GM12878 (cell line): ENCODE data around the gene DLST. TPM values are rescaled to one million over a fixed set of nuclear protein-coding genes. Genes with fewer than 3 reads are reported as not detected.

Experiments used
- ATAC-seq: fragments of 200-7000 bp; cut with Tn5 transposase; 3 replicates; pipeline ENCODE4 v1.9.1; 2020; ENCODE audit warnings: mild to moderate bottlenecking, moderate library complexity
- BruUV-seq: library from RNA; stranded (reverse); fragments of 400-500 nt; replicated peaks from 2 replicates; lab custom pipeline; 2021; lab: Mats Ljungman, UMichigan
- CTCF ChIA-PET: fragments of 300-600 bp; sonication (Branson Sonifier 250); formaldehyde crosslinking; extraction: SDS; loops from one replicate; lab custom pipeline; 2021; ENCODE audit warnings: inconsistent platforms; lab: Yijun Ruan, JAX
- POLR2A ChIA-PET: fragments of 350-600 bp; formaldehyde crosslinking; extraction: SDS; loops from one replicate; lab custom pipeline; 2021; ENCODE audit warnings: inconsistent platforms; lab: Charles Lee
- RAD21 ChIA-PET: fragments of 300-600 bp; sonication (Branson Sonifier 250); formaldehyde crosslinking; loops from one replicate; lab custom pipeline; 2023; ENCODE audit warnings: antibody characterized with exemption; ENCODE audit not compliant: unreplicated experiment; lab: Charles Lee
- SMC1A ChIA-PET: fragments of 300-600 bp; sonication (Branson Sonifier 250); formaldehyde crosslinking; loops from one replicate; lab custom pipeline; 2023; ENCODE audit not compliant: unreplicated experiment, uncharacterized antibody; lab: Charles Lee
- DNase-seq: peaks from one replicate; pipeline ENCODE4 v3.0.0-alpha.2; 2011; ENCODE audit warnings: low read depth, low spot score
- FAIRE-seq: peaks from 3 replicates; lab custom pipeline; 2011; peaks lifted over from hg19 to GRCh38; lab: Jason Lieb, UNC
- H2AFZ ChIP-seq: 2 replicates; pipeline ENCODE4 v1.6.0; 2011; ENCODE audit warnings: low read depth, low read length, control low read depth; ENCODE audit not compliant: control insufficient read depth
- H3K27ac ChIP-seq: 2 replicates; pipeline ENCODE4 v1.5.1; 2011; ENCODE audit warnings: control low read depth; ENCODE audit not compliant: control insufficient read depth, insufficient read depth
- H3K27me3 ChIP-seq, 2 experiments: replicated peaks in 1 of 2; 2 replicates each; pipeline versions ENCODE4 v1.6.0 to v1.6.1; 2011; ENCODE audit warnings: low read length in 1 of 2; ENCODE audit not compliant: control insufficient read depth in 2 of 2, insufficient read depth in 2 of 2
- H3K36me3 ChIP-seq, 2 experiments: 2 replicates each; pipeline ENCODE4 v1.5.1; 2011; ENCODE audit warnings: low read length in 1 of 2; ENCODE audit not compliant: control insufficient read depth in 2 of 2, insufficient read depth in 2 of 2
- H3K4me1 ChIP-seq: 2 replicates; pipeline ENCODE4 v1.6.1; 2011; ENCODE audit warnings: mild to moderate bottlenecking, low read length, moderate library complexity, mixed read lengths; ENCODE audit not compliant: control insufficient read depth, insufficient read depth
- H3K4me2 ChIP-seq: 2 replicates; pipeline ENCODE4 v1.6.0; 2011; ENCODE audit warnings: control low read depth; ENCODE audit not compliant: control insufficient read depth, insufficient read depth
- H3K4me3 ChIP-seq: fragments of 200-600 bp; sonication (generic); 2 replicates; pipeline ENCODE4 v1.5.1; 2016
- H3K79me2 ChIP-seq: 2 replicates; pipeline ENCODE4 v1.6.0; 2011; ENCODE audit warnings: low read length; ENCODE audit not compliant: control insufficient read depth, insufficient read depth
- H3K9ac ChIP-seq: 2 replicates; pipeline ENCODE4 v1.8.0; 2011; ENCODE audit warnings: low read length, control low read depth, mixed read lengths; ENCODE audit not compliant: control insufficient read depth, insufficient read depth
- H3K9me3 ChIP-seq: replicated peaks from 3 replicates; pipeline ENCODE4 v1.5.1; 2011; ENCODE audit warnings: mild to moderate bottlenecking, low read length; ENCODE audit not compliant: control insufficient read depth, insufficient read depth
- H4K20me1 ChIP-seq: 2 replicates; pipeline ENCODE4 v1.6.0; 2011; ENCODE audit not compliant: control insufficient read depth, insufficient read depth
- BMI1 ChIP-seq: fragments of 450-650 bp; IDR thresholded peaks from 2 replicates; pipeline ENCODE4 v1.6.1; 2016; ENCODE audit warnings: mild to moderate bottlenecking, moderate library complexity, borderline replicate concordance
- CREM ChIP-seq: IDR thresholded peaks from 2 replicates; pipeline ENCODE4 v1.6.1; 2014; ENCODE audit warnings: antibody characterized with exemption, low read depth
- EP300 ChIP-seq, 2 experiments: fragments of 150-350 bp in 1 of 2; IDR thresholded peaks; 2 replicates each; pipeline ENCODE4 v1.6.1; 2011 to 2012; ENCODE audit warnings: low read depth in 2 of 2, low read length in 2 of 2, borderline replicate concordance in 1 of 2, improper control_type of control experiment in 1 of 2, inconsistent platforms in 1 of 2; ENCODE audit not compliant: control insufficient read depth in 1 of 2
- GABPA ChIP-seq: IDR thresholded peaks from 2 replicates; pipeline ENCODE4 v1.6.1; 2014; ENCODE audit warnings: antibody characterized with exemption, low read depth, mild to moderate bottlenecking, inconsistent platforms
- GATAD2B ChIP-seq: fragments of 450-650 bp; conservative IDR thresholded peaks from 2 replicates; pipeline ENCODE4 v1.6.1; 2017; ENCODE audit warnings: low read depth, mild to moderate bottlenecking, moderate library complexity
- HDGF ChIP-seq: fragments of 450-650 bp; IDR thresholded peaks from 2 replicates; pipeline ENCODE4 v1.6.1; 2016; ENCODE audit warnings: antibody characterized with exemption
- KDM1A ChIP-seq: fragments of 200-600 bp; sonication (generic); IDR thresholded peaks from 2 replicates; pipeline ENCODE4 v1.6.1; 2016; ENCODE audit warnings: borderline replicate concordance
- MEF2B ChIP-seq: fragments of 450-650 bp; IDR thresholded peaks from 2 replicates; pipeline ENCODE4 v1.6.1; 2018; ENCODE audit warnings: mild to moderate bottlenecking, moderate library complexity; ENCODE audit not compliant: partially characterized antibody, poor library complexity, severe bottlenecking
- MTA2 ChIP-seq: fragments of 450-650 bp; IDR thresholded peaks from 2 replicates; pipeline ENCODE4 v1.6.1; 2016; ENCODE audit warnings: low read depth, mild to moderate bottlenecking, moderate library complexity
- NBN ChIP-seq: fragments of 450-650 bp; IDR thresholded peaks from 2 replicates; pipeline ENCODE4 v1.6.1; 2016
- RELB ChIP-seq: fragments of 450-650 bp; IDR thresholded peaks from 2 replicates; pipeline ENCODE4 v1.6.1; 2017; ENCODE audit warnings: low read depth, mild to moderate bottlenecking, moderate library complexity
- SIX5 ChIP-seq: IDR thresholded peaks from 2 replicates; pipeline ENCODE4 v1.6.1; 2011; ENCODE audit warnings: mild to moderate bottlenecking, low read depth, low read length, moderate library complexity; ENCODE audit not compliant: severe bottlenecking
- SMARCA5 ChIP-seq: fragments of 450-650 bp; IDR thresholded peaks from 2 replicates; pipeline ENCODE4 v1.6.1; 2017; ENCODE audit warnings: mild to moderate bottlenecking
- SUZ12 ChIP-seq: fragments of 200-600 bp; sonication (generic); IDR thresholded peaks from one replicate; pipeline ENCODE4 v1.6.1; 2018; ENCODE audit warnings: antibody characterized with exemption, mild to moderate bottlenecking; ENCODE audit not compliant: unreplicated experiment
- TAF1 ChIP-seq: IDR thresholded peaks from 2 replicates; pipeline ENCODE4 v1.6.1; 2011; ENCODE audit warnings: mild to moderate bottlenecking, low read depth, low read length, borderline replicate concordance
- USF1 ChIP-seq: IDR thresholded peaks from 2 replicates; pipeline ENCODE4 v1.6.1; 2011; ENCODE audit warnings: borderline replicate concordance, low read depth, mild to moderate bottlenecking, moderate library complexity, mixed read lengths, low read length; ENCODE audit not compliant: insufficient read depth; ENCODE audit errors: extremely low read length
- ZNF24 ChIP-seq: fragments of 450-650 bp; IDR thresholded peaks from 2 replicates; pipeline ENCODE4 v1.6.1; 2017; ENCODE audit warnings: antibody characterized with exemption, mild to moderate bottlenecking
- ZSCAN29 ChIP-seq: fragments of 450-650 bp; IDR thresholded peaks from 2 replicates; pipeline ENCODE4 v1.6.1; 2017; ENCODE audit warnings: mild to moderate bottlenecking, moderate library complexity
- WGBS: methylation state at CpG from one replicate; pipeline ENCODE4 v1.1.6; 2016; ENCODE audit warnings: low lambda C conversion rate; ENCODE audit not compliant: insufficient replicate concordance, insufficient coverage; ENCODE audit errors: missing lambda C conversion rate; 5-methylcytosine and 5-hydroxymethylcytosine counted together
- in situ Hi-C: fragments of 300-500 bp; cut with MboI; formaldehyde crosslinking; loops from 9 replicates; pipeline ENCODE4 v1.14.3; 2018; ENCODE audit warnings: mixed read lengths
- intact Hi-C: fragments of 100-400 bp; cut with micrococcal nuclease; formaldehyde crosslinking; loops from one replicate; pipeline ENCODE4 v1.14.2; 2022; ENCODE audit not compliant: unreplicated experiment
- polyA plus RNA-seq, 11 experiments: library from polyadenylated mRNA; depleted of rRNA in 4 of 11; unstranded in 6 of 11; stranded (reverse) in 5 of 11; fragments of >200 nt; fragmentation: Nextera tagmentation in 4 of 11; fragmentation: Illumina TruSeq in 1 of 11; extraction: Ambion mirVana in 4 of 11; extraction: Trizol in 1 of 11; gene quantifications; 1 replicate in 1 of 11; 2 replicates in 10 of 11; pipeline versions ENCODE4 v1.2.1 to v1.2.3, GENCODE V29; 2011 to 2016; ENCODE audit warnings: inconsistent platforms in 2 of 11, missing spikeins in 2 of 11, low read depth in 1 of 11
- total RNA-seq, 4 experiments: library from RNA; depleted of rRNA in 3 of 4; stranded (reverse); fragments of >200 nt in 3 of 4; fragmentation: Illumina TruSeq in 1 of 4; extraction: Trizol in 1 of 4; gene quantifications; 2 replicates each; pipeline versions ENCODE4 v1.2.1 to v1.2.3, GENCODE V29; 2013 to 2021

The DLST gene
- total and polyA plus RNA-seq, 10 of the 15 experiments (the other 5 are each of a cell fraction or from before 2014, with no cell fraction given) = 2.9 to 141 (median 67.7) TPM

- Histone ChIP-seq H2AFZ (no peak overlapping the region), H3K4me3 (no peak overlapping the region), H3K4me2 (no peak overlapping the region), H4K20me1 (no peaks in the 10 kb centered on the region), H3K36me3 (no peaks in the 10 kb centered on the region), H3K79me2 (no peaks in the 10 kb centered on the region), H3K4me1 (no peaks in the 10 kb centered on the region), H3K9ac (no peak overlapping the region), H3K27me3 (no peaks in the 10 kb centered on the region), H3K27ac (no peak overlapping the region), H3K9me3 (no peaks in the 10 kb centered on the region)
- POLR2A ChIA-PET = interaction anchor here (0.5 to 0.6 kb wide), 2 partner anchors 14 to 15 kb away, joined by 4 to 10 read pairs; no protein-coding TSS in a partner anchor
- no peak for FAIRE-seq
- TF ChIP-seq MTA2 (no peak), GATAD2B (no peak), SMARCA5 (no peak), CREM (no peak), TAF1 (no peak), EP300 (IDR thresholded peaks at IDR 0.05; ENCODE audit: borderline replicate concordance in 1 of 2, control insufficient read depth in 1 of 2, low read depth in 2 of 2, low read length in 2 of 2) (no peak), GABPA (no peak), ZSCAN29 (no peak), MEF2B (no peak), SUZ12 (no peak), BMI1 (no peak), NBN (no peak), SIX5 (no peak), RELB (no peak), HDGF (no peak), KDM1A (no peak), ZNF24 (no peak), USF1 (no peak)
- RAD21 ChIA-PET = interaction anchor here (8.8 kb wide), 1 partner anchor 42 kb away, joined by 114 read pairs; no protein-coding TSS in a partner anchor
- no TSS peak for BruUV-seq
- in situ Hi-C loops (no loop called here), intact Hi-C loops (loop anchor here (10.0 kb wide), 1 partner anchor 431 kb away; no protein-coding TSS in a partner anchor)
- SMC1A ChIA-PET = interaction anchor here (0.6 to 11.1 kb wide), 4 partner anchors 29 to 260 kb away, joined by 3 to 165 read pairs (median 7); no protein-coding TSS in a partner anchor
- ATAC-seq = no peak
- CTCF ChIA-PET = interaction anchor here (1.8 to 13.8 kb wide), 4 partner anchors 13 to 255 kb away, joined by 7 to 552 read pairs (median 207); partner anchors contain the start of genes DLST and PROX2
- WGBS = 80% methylated on average over 9 of the region's 9 CpGs
- no peak for DNase-seq
Measured at GRCh38 chr14:74864198-74864597, 17.5 kb upstream of the DLST start.
